Measurements from ENCODE around the gene VPS37D.
"Not testable (repeated sequence)": the region's sequence is repeated elsewhere in the genome, so short reads cannot be mapped to it uniquely, and the experiment has no call there.

VPS37D gene, protein sequence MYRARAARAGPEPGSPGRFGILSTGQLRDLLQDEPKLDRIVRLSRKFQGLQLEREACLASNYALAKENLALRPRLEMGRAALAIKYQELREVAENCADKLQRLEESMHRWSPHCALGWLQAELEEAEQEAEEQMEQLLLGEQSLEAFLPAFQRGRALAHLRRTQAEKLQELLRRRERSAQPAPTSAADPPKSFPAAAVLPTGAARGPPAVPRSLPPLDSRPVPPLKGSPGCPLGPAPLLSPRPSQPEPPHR

DNA sequence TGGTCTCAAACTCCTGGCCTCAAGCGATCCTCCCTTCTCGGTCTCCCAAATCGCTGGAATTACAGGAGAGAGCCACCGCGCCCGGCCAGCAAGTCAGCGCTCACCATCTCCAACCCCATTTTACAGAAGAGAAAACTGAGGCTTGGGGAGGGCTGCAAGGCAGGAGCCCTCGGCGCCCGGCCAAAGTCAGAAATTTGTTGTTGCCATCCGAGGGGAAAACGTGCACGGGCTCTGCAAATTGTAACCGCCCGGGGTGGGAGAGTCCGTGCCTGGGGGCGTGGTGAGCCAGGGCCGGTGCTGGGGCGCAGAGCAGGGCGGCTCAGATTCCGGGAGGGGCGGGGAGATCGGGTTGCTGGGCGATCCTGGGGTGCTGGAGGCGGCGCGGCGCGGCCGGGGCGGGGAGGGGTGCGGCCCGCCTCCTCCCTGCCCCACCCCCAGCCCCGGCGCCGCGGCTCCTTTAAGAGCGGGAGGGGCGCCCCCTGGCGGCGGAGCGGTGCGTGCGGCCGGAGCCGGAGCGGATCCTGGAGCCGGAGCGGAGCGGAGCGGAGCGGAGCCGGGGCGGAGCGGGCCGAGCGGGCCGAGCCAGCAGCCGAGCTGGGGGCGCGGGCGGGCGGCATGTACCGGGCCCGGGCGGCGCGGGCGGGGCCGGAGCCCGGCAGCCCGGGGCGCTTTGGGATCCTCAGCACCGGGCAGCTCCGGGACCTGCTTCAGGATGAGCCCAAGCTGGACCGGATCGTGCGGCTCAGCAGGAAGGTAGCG, at the start of gene VPS37D:
Gene VPS37D, plus strand, starts transcription at position 488 of the 759 bp plus-strand sequence. Its CDS starts 128 bp downstream, at position 616.
- no peak for FAIRE-seq

DNA sequence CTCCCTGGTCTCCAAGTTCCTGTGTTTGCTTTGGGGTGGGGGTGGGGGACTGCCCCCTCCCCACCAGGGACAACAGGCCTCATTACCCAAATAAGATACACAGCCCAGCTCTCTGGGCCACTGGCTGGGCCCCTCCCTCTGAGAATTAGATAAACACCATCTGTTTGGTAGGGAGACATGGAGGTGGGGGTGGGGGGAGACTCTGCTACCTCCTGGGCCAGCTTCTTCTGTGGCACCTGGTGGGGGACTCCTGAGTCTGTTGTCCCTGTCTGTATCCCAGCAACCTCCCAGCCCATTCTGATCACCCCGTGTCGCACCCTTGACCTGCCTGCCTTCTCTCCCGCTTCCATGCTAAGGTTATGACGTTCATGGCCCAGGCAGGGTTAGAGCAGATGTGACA, 49.1 kb upstream of the VPS37D start:
- TF ChIP-seq POLR2A (IDR thresholded peaks at IDR 0.05; ENCODE audit: low read depth, low read length): no peak
- no peak for DNase-seq (ENCODE audit: insufficient read length, low spot score)
- no peak for FAIRE-seq

More for the DNA sequence above, at the start of gene VPS37D:
- TF ChIP-seq POLR2A (IDR thresholded peaks at IDR 0.05; ENCODE audit: low read depth, low read length): no peak
- peak; percentile 91 for DNase-seq (ENCODE audit: insufficient read length, low spot score)

DNA sequence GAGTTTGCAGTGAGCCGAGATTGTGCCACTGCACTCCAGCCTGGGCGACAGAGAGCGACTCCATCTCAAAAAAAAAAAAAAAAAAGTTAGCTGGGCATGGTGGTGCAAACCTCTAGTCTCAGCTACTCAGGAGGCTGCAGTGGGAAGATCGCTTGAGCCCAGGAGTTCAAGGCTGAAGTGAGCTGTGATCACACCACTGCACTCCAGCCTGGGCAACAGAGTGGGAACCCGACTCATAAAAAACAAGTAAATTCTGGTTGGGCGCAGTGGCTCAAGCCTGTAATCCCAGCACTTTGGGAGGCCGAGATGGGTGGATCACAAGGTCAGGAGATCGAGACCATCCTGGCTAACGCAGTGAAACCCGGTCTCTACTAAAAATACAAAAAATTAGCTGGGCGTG, 48.2 kb upstream of the VPS37D start:
- FAIRE-seq; DNase-seq (ENCODE audit: insufficient read length, low spot score): not testable (repeated sequence)

DNA sequence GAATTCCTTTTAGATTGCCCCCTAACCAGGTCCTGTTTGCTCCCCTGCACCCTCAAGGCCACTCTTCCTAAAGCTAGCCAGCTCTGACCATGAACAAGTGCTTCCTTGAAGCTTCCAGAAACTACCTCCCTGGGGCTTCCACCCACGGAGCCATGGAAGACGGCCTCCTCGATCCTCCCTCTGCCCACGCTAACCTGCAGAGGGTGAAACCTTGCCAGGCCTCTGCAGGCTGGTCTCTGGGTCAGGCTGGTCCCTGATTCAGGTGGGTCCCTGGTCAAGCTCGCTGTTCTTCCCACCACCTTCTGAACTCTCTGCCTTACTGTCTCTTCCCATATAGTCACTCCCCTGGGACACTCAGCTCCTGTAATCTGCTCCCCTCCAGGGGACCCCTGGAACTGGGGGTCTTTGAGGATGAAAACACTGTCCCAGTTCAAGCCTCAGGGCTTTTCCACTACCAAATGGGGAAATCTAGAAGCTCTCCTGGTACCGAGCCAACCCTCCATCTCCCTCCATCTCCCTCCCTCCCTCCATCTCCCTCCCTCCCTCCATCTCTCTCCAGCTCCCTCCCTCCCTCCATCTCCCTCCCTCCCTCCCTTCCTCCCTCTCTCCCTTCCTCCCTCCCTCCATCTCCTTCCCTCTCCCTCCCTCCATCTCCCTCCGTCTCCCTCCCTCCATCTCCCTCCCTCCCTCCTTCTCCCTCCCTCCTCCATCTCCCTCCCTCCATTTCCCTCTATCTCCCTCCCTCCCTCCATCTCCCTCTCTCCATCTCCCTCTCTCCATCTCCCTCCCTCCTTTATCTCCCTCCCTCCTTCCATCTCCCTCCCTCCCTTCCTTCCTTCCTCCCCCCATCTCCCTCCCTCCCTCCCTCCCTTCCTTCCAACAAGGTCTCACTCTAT, 46.2 kb upstream of the VPS37D start:
- TF ChIP-seq POLR2A (IDR thresholded peaks at IDR 0.05; ENCODE audit: low read depth, low read length): no peak
- FAIRE-seq (no peak), DNase-seq (ENCODE audit: insufficient read length, low spot score) (no peak)

DNA sequence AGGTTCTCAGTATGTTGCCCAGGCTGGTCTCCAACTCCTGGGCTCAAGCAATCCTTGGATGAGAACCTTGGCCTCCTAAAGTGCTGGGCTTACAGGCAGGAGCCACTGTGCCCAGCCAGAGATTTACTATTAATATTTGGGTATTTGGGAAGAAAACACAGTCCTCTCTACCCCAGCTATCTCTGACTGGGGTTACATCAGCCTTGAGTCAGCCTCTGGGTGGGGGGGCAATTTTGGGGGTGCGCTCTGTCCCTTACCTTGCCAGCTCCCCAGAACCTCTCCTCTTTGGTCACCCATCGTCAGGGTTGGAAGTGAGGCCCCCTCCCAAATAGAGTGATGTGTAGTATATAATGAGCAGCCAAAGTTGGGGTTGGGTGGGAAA, 45.1 kb upstream of the VPS37D start:
- no peak for FAIRE-seq
- no peak for TF ChIP-seq POLR2A (IDR thresholded peaks at IDR 0.05; ENCODE audit: low read depth, low read length)
- DNase-seq (ENCODE audit: insufficient read length, low spot score): no peak

DNA sequence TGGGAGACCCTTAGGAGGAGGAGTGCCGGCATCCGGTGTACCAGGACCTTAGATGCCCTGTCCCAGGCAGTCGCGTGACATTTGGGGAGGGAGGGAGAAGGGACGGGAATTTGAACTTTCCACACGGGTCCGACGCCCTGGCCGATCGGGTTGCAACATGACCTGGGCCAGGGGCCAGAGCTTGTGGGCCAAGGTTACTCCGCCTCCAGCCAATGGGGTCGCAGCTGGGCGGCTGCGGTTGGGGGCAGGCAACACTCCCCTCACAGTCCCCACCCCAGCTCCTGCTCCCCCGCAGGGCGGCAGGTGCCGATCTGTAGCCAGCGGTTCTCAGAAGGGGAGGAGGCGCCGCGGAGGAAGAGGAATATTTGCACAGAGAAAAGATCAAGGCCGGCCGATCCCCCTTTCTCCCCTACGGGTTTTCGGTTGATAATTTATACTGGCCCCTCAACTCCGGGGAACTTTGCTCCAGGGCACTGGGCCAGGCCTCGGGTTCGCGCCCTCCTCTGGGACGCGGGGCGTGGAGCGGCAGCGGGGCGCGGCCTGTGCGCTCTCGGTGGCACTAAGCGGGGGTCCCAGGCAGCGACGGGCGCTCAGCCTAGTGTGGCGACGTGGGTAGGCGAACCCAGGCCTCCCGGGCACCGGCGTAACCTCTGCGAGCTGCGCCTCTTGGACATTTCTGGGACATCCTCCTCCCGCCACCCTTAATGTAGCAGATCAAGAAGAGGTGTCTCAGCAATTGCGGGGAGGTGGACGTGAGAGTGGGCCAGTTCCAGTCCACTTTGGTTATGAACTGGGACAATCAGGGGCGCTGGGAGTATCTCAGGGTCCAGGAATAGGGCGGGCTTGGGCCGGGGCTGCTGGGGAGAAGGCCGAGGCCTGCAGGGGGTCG, 44.5 kb upstream of the VPS37D start:
- DNase-seq (ENCODE audit: insufficient read length, low spot score) (no peak), FAIRE-seq (no peak)
- no peak for TF ChIP-seq POLR2A (IDR thresholded peaks at IDR 0.05; ENCODE audit: low read depth, low read length)

DNA sequence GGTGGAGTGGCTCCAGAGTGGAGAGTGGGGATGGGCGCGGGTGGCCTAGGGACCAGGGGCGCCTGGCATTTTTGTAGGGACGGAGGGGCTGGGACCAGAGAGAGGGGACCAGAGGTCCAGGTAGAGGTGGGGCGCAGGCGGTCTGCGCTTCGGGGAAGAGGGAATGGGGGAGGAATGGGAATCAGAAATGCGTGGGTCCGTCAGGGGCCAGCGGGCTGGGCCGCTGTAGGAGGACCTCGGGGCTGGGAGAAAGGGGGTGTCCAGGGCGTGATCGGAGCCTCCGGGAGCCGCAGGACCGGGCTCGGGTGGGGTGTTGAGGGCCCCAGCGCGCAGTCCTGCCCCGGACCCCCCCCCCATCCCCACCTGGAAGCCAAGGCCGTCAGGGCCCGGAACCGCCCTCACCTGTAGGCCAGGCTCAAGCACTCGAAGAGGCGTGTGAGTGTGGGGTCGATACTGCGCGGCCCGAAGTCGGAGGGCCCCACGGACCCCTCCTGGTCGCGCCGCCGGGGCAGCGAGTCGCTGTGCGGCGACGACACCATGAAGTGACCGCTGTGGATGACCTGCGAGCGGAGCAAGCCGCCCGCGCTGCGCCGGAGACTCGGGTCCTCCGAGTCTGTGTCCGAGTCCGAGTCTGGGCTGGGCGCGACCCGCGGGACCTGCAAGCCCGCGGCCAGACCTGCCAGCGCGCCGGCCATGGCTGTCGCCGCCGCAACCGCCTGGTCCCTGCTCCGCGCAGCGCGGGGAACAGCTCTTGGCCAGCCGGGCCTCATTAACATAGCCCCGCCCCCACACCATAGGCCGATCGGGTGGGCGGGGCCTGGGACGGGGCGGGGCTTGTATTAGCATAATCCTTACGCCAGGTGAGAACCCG, 43.6 kb upstream of the VPS37D start, which contains the start of gene MLXIPL:
Gene MLXIPL, minus strand, starts transcription at position 725 of the 871 bp plus-strand sequence. Its CDS starts 30 bp downstream, at position 695.
- FAIRE-seq (no peak), DNase-seq (ENCODE audit: insufficient read length, low spot score) (no peak)
- TF ChIP-seq POLR2A (IDR thresholded peaks at IDR 0.05; ENCODE audit: low read depth, low read length): no peak

DNA sequence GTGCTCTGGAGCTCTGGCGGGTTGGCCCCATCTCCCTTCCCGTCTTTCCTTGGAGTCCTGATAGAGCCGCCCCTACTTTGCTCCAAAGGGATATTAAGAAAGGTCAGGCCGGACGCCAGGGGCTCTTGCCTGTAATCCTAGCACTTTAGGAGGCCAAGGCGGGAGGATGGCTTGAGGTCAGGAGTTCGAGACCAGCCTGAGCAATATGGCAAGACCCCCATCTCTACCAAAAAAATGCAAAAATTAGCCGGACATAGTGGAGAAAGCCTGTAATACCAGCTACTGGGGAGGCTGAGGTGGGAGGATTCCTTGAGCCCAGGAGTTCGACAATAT, 43.0 kb upstream of the VPS37D start:
- TF ChIP-seq POLR2A (IDR thresholded peaks at IDR 0.05; ENCODE audit: low read depth, low read length): no peak
- DNase-seq (ENCODE audit: insufficient read length, low spot score) (no peak), FAIRE-seq (no peak)

DNA sequence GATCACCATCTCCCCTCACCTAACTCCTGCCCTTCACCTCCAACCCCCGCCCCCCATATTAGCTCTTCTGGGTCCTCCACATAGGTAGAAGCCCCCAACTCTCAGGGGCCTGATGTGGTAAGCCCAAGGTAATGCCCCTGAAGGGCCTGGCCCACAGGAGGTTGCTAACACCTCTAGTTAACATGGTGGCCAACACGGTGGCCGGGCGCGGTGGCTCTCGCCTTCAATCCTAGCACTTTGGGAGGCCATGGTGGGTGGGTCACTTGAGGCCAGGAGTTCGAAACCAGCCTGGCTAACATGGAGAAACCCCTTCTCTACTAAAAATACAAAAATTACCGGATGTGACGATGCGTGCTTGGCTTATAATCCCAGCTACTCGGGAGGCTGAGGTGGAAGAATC, 42.4 kb upstream of the VPS37D start:
- DNase-seq (ENCODE audit: insufficient read length, low spot score) (no peak), FAIRE-seq (no peak)
- TF ChIP-seq POLR2A (IDR thresholded peaks at IDR 0.05; ENCODE audit: low read depth, low read length): no peak

DNA sequence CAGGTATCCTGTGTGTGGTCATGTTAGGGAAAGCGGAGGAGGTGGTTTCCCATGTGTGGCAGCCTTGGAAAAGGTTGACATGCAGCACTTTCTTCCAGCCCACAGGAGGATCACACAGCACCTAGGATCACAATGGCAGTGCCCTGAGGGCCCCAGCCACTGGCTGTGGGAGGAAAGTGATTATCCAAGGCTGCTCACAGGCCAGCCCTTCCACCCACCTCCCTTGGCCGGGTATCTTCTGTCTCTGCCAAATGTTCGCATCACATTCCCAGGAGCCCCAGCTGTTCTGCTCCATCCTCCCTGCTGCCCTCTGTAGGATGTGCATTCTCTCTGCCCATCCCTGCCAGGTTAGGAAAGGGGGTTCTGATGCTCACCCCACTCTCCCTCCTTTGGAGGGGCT, 40.8 kb upstream of the VPS37D start:
- FAIRE-seq: no peak
- DNase-seq (ENCODE audit: insufficient read length, low spot score): no peak
- no peak for TF ChIP-seq POLR2A (IDR thresholded peaks at IDR 0.05; ENCODE audit: low read depth, low read length)

DNA sequence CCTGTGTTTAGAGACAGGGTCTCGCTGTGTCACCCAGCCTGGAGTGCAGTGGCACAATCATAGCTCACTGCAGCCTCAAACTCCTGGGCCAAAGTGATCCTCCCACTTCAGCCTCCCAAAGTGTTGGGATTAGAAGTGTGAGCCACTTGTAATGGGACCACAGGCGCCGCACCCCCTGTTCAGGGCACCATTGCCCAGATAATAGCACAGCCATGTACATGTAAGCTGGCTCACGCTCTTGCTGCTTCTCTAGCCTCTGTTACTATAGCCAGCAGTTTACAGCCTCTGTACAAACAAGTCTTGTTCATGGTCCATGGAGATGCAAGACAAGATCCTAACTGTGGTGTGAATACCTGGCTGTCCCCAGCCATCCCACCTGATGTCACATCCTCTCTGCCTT, 39.1 kb upstream of the VPS37D start:
- no peak for FAIRE-seq
- TF ChIP-seq POLR2A (IDR thresholded peaks at IDR 0.05; ENCODE audit: low read depth, low read length): no peak
- no peak for DNase-seq (ENCODE audit: insufficient read length, low spot score)

DNA sequence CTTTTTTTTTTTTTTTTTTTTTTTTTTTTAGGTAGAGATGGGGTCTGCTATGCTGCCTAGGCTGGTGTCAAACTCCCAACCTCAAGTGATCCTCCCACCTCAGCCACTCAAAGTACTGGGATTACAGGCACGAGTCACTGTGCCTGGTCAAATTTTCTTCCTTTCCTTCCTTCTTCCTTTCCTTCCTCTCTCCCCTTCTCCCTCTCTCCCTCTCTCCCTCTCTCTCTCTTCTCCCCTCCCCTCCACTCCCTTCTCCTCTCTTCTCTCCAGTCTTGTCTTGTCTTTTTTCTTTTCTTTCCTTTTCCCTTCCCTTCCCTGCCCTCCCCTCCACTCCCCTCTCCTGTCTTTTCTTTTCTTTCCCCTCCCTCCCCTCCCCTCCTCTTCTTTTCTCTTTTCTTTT, 36.1 kb upstream of the VPS37D start:
- DNase-seq (ENCODE audit: insufficient read length, low spot score): no peak
- FAIRE-seq: no peak
- no peak for TF ChIP-seq POLR2A (IDR thresholded peaks at IDR 0.05; ENCODE audit: low read depth, low read length)
